ENCODE results near the gene NRBF2.
"Not testable (repeated sequence)": the region's sequence is repeated elsewhere in the genome, so short reads cannot be mapped to it uniquely, and the experiment has no call there.

Gene NRBF2

GRCh38 chr10:63146503-63146902 lies 13.4 kb downstream of the NRBF2 start:
- no peak for TF ChIP-seq CTCF (IDR thresholded peaks at IDR 0.05; ENCODE audit: extremely low read depth, insufficient read depth, missing control alignments)
- in situ Hi-C loops (cut with MboI; ENCODE audit: low pct_unique_long_range_greater_than_20kb, low sequenced_read_pairs, unreplicated experiment), result no loop called here
- DNase-seq (ENCODE audit: low spot score), result no peak

- no peak for DNase-seq (ENCODE audit: low spot score)
- no peak for TF ChIP-seq CTCF (IDR thresholded peaks at IDR 0.05; ENCODE audit: extremely low read depth, insufficient read depth, missing control alignments)
- in situ Hi-C loops (cut with MboI; ENCODE audit: low pct_unique_long_range_greater_than_20kb, low sequenced_read_pairs, unreplicated experiment), result loop anchor here (10.0 kb wide), 1 partner anchor 556 kb away; no protein-coding TSS in a partner anchor
Measured at GRCh38 chr10:63150745-63151144, 17.6 kb downstream of the NRBF2 start.

GRCh38 chr10:63153868-63154545 lies 20.9 kb downstream of the NRBF2 start:
- not testable (repeated sequence) for DNase-seq (ENCODE audit: low spot score)
- in situ Hi-C loops (cut with MboI; ENCODE audit: low pct_unique_long_range_greater_than_20kb, low sequenced_read_pairs, unreplicated experiment), result loop anchor here (10.0 kb wide), 1 partner anchor 559 kb away; no protein-coding TSS in a partner anchor

GRCh38 chr10:63154546-63155387 lies 21.6 kb downstream of the NRBF2 start:
- DNase-seq (ENCODE audit: low spot score), result no peak
- TF ChIP-seq CTCF (IDR thresholded peaks at IDR 0.05; ENCODE audit: extremely low read depth, insufficient read depth, missing control alignments), result no peak
- in situ Hi-C loops (cut with MboI; ENCODE audit: low pct_unique_long_range_greater_than_20kb, low sequenced_read_pairs, unreplicated experiment), result loop anchor here (10.0 kb wide), 1 partner anchor 560 kb away; no protein-coding TSS in a partner anchor

- in situ Hi-C loops (cut with MboI; ENCODE audit: low pct_unique_long_range_greater_than_20kb, low sequenced_read_pairs, unreplicated experiment), result loop anchor here (10.0 kb wide), 1 partner anchor 561 kb away; no protein-coding TSS in a partner anchor
- DNase-seq (ENCODE audit: low spot score), result no peak
- no peak for TF ChIP-seq CTCF (IDR thresholded peaks at IDR 0.05; ENCODE audit: extremely low read depth, insufficient read depth, missing control alignments)
Measured at GRCh38 chr10:63155388-63156020, 22.4 kb downstream of the NRBF2 start.

- no peak for TF ChIP-seq CTCF (IDR thresholded peaks at IDR 0.05; ENCODE audit: extremely low read depth, insufficient read depth, missing control alignments)
- no peak for DNase-seq (ENCODE audit: low spot score)
- in situ Hi-C loops (cut with MboI; ENCODE audit: low pct_unique_long_range_greater_than_20kb, low sequenced_read_pairs, unreplicated experiment), result loop anchor here (10.0 kb wide), 1 partner anchor 561 kb away; no protein-coding TSS in a partner anchor
Measured at GRCh38 chr10:63156236-63156635, 23.1 kb downstream of the NRBF2 start.
